Mucosa of descending colon (tissue), 3 donors: ENCODE data around the gene ACTN3. TPM values are rescaled to one million over a fixed set of nuclear protein-coding genes. Genes with fewer than 3 reads are reported as not detected.

Experiments
- ATAC-seq: fragments of 200-7000 bp; cut with Tn5 transposase; one replicate; pipeline ENCODE4 v1.9.1; 2020; ENCODE audit warnings: mild to moderate bottlenecking, moderate library complexity
- DNase-seq, 3 donors: peaks; one replicate each; pipeline ENCODE4 v3.0.0-alpha.2; 2020
- H3K36me3 ChIP-seq: fragments of 200-600 bp; one replicate; pipeline ENCODE4 v1.8.0; 2021; ENCODE audit warnings: low read depth, mild to moderate bottlenecking
- H3K4me1 ChIP-seq: fragments of 200-600 bp; one replicate; pipeline ENCODE4 v1.8.0; 2021; ENCODE audit warnings: low read depth, mild to moderate bottlenecking
- H3K4me3 ChIP-seq: fragments of 200-600 bp; one replicate; pipeline ENCODE4 v1.8.0; 2021; ENCODE audit warnings: mild to moderate bottlenecking
- H3K9me3 ChIP-seq: fragments of 200-600 bp; one replicate; pipeline ENCODE4 v1.8.0; 2021; ENCODE audit warnings: mild to moderate bottlenecking
- CTCF ChIP-seq: fragments of 200-600 bp; IDR thresholded peaks from one replicate; pipeline ENCODE4 v1.8.0; 2022; ENCODE audit warnings: antibody characterized with exemption, mild to moderate bottlenecking
- intact Hi-C, 2 donors: fragments of 100-400 bp; cut with DNase I in 1 of 2; cut with micrococcal nuclease in 1 of 2; formaldehyde crosslinking; loops; one replicate each; pipeline versions ENCODE4 v1.11.0 to v1.11.1; 2022; cut with DNase I, micrococcal nuclease
- total RNA-seq, 3 donors: library from RNA; stranded (reverse); fragmentation: NEBNext Ultra II Directional in 2 of 3; extraction: Animal tissue kit (Norgen Biotek cat#: 25700) in 2 of 3; gene quantifications; one replicate each; pipeline versions ENCODE4 v1.2.1 to v1.2.4, GENCODE V29; 2021 to 2023
- donor health status: DM: no; HTN: no; CAD: no; lungs with moderate emphysema.
- donor health status: DM: no; HTN: no; CAD: no.
- donor health status: DM: no; HTN: yes; CAD: no.

Gene ACTN3
- total RNA-seq, 3 donors from 2014 or later, result 0.09 TPM; not detected in 2

- H3K36me3 ChIP-seq, result no peaks in the 10 kb centered on the region
- ATAC-seq, result no peak
- no peaks in the 10 kb centered on the region for H3K9me3 ChIP-seq
- intact Hi-C loops, result no loop called here
- H3K4me3 ChIP-seq, result no peak overlapping the region
- peak in 1 of 3 donors; percentile 25 for DNase-seq
- peaks cover 24% of the 10 kb centered on the region for H3K4me1 ChIP-seq
- no peak for TF ChIP-seq CTCF
Observed at GRCh38 chr11:66595245-66595904, 48.7 kb downstream of the ACTN3 start.

DNA sequence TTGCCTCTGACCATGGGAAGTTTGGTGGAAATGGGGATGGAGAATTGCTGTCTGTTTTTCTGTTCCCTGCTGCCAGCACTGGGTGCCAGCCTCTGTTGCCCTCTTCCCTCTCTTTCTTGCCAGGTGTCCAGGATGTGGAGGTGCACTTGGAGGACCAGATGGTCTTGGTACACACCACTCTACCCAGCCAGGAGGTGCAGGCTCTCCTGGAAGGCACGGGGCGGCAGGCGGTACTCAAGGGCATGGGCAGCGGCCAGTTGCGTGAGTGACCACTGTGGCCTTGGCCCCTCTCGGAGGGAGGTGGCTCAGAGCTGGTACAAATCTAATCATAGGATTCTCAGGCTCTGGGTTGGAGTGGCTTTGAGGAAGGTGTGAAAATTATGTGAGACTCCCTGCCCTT, 52.3 kb downstream of the ACTN3 start:
- Histone ChIP-seq H3K36me3 (no peaks in the 10 kb centered on the region), H3K4me1 (peaks cover 18% of the 10 kb centered on the region), H3K4me3 (no peak overlapping the region), H3K9me3 (no peaks in the 10 kb centered on the region)
- DNase-seq (no peak), ATAC-seq (no peak)
- TF ChIP-seq CTCF, result no peak
- intact Hi-C loops, result no loop called here

DNA sequence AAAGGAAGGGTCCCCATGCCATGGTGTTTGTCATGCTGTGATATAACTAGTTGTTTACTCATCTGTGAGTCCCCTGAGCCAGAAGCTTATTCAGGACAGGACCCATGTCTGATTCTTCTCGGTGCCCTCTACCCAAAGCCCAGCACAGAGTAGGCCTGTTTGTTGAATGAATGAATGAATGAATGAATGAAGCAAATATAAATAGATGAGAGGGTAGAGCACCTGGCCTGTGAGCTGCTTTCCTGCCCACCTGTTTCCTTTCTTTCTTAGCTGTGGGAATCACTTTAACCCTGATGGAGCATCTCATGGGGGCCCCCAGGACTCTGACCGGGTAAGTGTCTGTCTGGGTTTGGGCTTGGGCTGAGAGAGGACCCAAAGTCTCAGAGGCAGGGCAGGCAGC, 53.5 kb downstream of the ACTN3 start:
- Histone ChIP-seq H3K4me3 (no peak overlapping the region), H3K9me3 (no peaks in the 10 kb centered on the region), H3K4me1 (peaks cover 8% of the 10 kb centered on the region), H3K36me3 (no peaks in the 10 kb centered on the region)
- ATAC-seq (no peak), DNase-seq (no peak)
- TF ChIP-seq CTCF, result no peak
- intact Hi-C loops, result no loop called here

DNA sequence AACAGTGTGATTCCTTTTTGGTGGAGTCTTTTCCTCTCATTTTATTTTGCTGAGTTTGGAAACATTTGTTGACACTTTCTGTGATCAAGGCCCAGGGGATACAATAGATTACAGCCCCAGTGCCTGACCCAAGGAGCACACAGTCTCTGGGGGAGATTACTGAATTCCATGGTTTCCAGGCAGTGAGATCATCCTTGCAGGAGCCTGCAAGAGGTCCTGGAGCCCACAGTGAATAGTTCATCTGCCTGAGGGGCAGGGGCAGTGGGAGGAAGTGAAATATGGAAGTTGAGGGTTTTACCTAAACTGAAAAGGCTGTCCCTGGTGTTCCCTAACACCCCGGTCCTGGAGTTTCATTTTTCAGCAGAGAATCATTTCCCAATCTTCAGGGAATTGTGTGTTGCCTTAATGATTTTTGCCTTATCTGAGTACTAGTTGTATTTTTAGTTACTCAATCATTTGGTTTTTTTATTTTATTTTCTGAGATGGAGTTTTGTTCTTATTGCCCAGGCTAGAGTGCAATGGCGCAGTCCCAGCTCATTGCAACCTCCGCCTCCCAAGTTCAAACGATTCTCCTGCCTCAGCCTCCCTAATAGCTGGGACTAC, 54.0 kb downstream of the ACTN3 start:
- Histone ChIP-seq H3K9me3 (no peaks in the 10 kb centered on the region), H3K4me1 (peaks cover 6% of the 10 kb centered on the region), H3K36me3 (no peaks in the 10 kb centered on the region), H3K4me3 (no peak overlapping the region)
- no peak for TF ChIP-seq CTCF
- ATAC-seq (no peak), DNase-seq (no peak)
- intact Hi-C loops, result no loop called here

DNA sequence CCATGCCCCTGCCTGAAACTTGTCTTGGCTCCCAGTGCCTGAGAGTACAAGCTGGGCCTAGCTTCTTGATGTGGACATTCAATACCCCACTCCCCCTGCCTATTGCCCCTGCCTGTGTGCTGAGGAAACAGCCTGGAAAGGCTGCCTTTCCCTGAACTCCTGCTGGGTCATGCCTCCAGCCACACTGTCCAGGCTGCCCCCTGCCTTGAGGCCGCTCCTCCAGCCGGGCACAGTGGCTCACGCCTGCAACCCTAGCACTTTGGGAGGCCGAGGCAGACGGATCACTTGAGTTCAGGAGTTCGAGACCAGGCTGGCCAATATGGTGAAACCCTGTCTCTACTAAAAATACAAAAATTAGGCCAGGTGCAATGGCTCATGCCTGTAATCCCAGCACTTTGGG, 56.4 kb downstream of the ACTN3 start:
- Histone ChIP-seq H3K4me1 (peaks cover 8% of the 10 kb centered on the region), H3K9me3 (no peaks in the 10 kb centered on the region), H3K36me3 (no peaks in the 10 kb centered on the region), H3K4me3 (no peak overlapping the region)
- DNase-seq (no peak), ATAC-seq (no peak)
- TF ChIP-seq CTCF, result no peak
- intact Hi-C loops, result no loop called here
